WTC11 (cell line): ENCODE data around the gene HEPHL1.

Experiments used
- ATF6 ChIP-seq: sonication (generic); formaldehyde crosslinking; IDR thresholded peaks from 2 replicates; pipeline ENCODE4 v1.8.1; 2023; ENCODE audit warnings: mild to moderate bottlenecking, missing genetic modification reagents
- CTCF ChIP-seq: fragments of 200-600 bp; IDR thresholded peaks from 2 replicates; pipeline ENCODE4 v1.8.0; 2022; ENCODE audit warnings: antibody characterized with exemption
- FOXP1 ChIP-seq: sonication (generic); formaldehyde crosslinking; IDR thresholded peaks from 2 replicates; pipeline ENCODE4 v1.8.0; 2022; ENCODE audit warnings: missing genetic modification reagents, mild to moderate bottlenecking, moderate library complexity, borderline replicate concordance
- IRF1 ChIP-seq: sonication (generic); formaldehyde crosslinking; IDR thresholded peaks from 2 replicates; pipeline ENCODE4 v1.8.0; 2023; ENCODE audit warnings: missing genetic modification reagents
- KAT7 ChIP-seq: sonication (generic); formaldehyde crosslinking; IDR thresholded peaks from 2 replicates; pipeline ENCODE4 v1.8.1; 2023; ENCODE audit warnings: missing genetic modification reagents, mild to moderate bottlenecking, borderline replicate concordance
- RORB ChIP-seq: fragments of 250-450 bp; sonication (Bioruptor Pico); IDR thresholded peaks from 2 replicates; pipeline ENCODE4 v1.9.0; 2021; ENCODE audit warnings: mild to moderate bottlenecking
- SP1 ChIP-seq: sonication (generic); formaldehyde crosslinking; conservative IDR thresholded peaks from 2 replicates; pipeline ENCODE4 v1.8.1; 2022; ENCODE audit warnings: missing genetic modification reagents
- TP53 ChIP-seq: sonication (generic); formaldehyde crosslinking; IDR thresholded peaks from 2 replicates; pipeline ENCODE4 v1.8.1; 2023; ENCODE audit warnings: mild to moderate bottlenecking, missing genetic modification reagents
- USF2 ChIP-seq: sonication (generic); formaldehyde crosslinking; IDR thresholded peaks from 2 replicates; pipeline ENCODE4 v1.8.1; 2023; ENCODE audit warnings: mild to moderate bottlenecking, missing genetic modification reagents, moderate library complexity
- ZNF281 ChIP-seq: sonication (generic); formaldehyde crosslinking; IDR thresholded peaks from 2 replicates; pipeline ENCODE4 v1.8.0; 2023; ENCODE audit warnings: mild to moderate bottlenecking, missing genetic modification reagents
- TF ChIP-seq, protein P1 (sequence below): sonication (generic); formaldehyde crosslinking; IDR thresholded peaks from 2 replicates; pipeline ENCODE4 v1.8.0; 2022; ENCODE audit warnings: mild to moderate bottlenecking, missing genetic modification reagents
- TF ChIP-seq, protein P2 (sequence below): sonication (generic); formaldehyde crosslinking; IDR thresholded peaks from 2 replicates; pipeline ENCODE4 v1.8.0; 2022; ENCODE audit warnings: missing genetic modification reagents
- TF ChIP-seq, protein P3 (sequence below): sonication (generic); formaldehyde crosslinking; conservative IDR thresholded peaks from 2 replicates; pipeline ENCODE4 v1.8.1; 2023; ENCODE audit warnings: mild to moderate bottlenecking, low read depth, missing genetic modification reagents, moderate library complexity

- TF ChIP-seq CTCF (no peak), KAT7 (no peak), IRF1 (CRISPR knock-in tag) (no peak), FOXP1 (CRISPR knock-in tag) (no peak), ZNF281 (no peak), SP1 (CRISPR knock-in tag) (no peak), USF2 (CRISPR knock-in tag) (no peak), ATF6 (CRISPR knock-in tag) (no peak), RORB (CRISPR knock-in tag) (no peak), TP53 (CRISPR knock-in tag) (no peak)
- TF ChIP-seq, protein P1, sequence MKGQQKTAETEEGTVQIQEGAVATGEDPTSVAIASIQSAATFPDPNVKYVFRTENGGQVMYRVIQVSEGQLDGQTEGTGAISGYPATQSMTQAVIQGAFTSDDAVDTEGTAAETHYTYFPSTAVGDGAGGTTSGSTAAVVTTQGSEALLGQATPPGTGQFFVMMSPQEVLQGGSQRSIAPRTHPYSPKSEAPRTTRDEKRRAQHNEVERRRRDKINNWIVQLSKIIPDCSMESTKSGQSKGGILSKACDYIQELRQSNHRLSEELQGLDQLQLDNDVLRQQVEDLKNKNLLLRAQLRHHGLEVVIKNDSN, result no peak
- TF ChIP-seq, protein P2, sequence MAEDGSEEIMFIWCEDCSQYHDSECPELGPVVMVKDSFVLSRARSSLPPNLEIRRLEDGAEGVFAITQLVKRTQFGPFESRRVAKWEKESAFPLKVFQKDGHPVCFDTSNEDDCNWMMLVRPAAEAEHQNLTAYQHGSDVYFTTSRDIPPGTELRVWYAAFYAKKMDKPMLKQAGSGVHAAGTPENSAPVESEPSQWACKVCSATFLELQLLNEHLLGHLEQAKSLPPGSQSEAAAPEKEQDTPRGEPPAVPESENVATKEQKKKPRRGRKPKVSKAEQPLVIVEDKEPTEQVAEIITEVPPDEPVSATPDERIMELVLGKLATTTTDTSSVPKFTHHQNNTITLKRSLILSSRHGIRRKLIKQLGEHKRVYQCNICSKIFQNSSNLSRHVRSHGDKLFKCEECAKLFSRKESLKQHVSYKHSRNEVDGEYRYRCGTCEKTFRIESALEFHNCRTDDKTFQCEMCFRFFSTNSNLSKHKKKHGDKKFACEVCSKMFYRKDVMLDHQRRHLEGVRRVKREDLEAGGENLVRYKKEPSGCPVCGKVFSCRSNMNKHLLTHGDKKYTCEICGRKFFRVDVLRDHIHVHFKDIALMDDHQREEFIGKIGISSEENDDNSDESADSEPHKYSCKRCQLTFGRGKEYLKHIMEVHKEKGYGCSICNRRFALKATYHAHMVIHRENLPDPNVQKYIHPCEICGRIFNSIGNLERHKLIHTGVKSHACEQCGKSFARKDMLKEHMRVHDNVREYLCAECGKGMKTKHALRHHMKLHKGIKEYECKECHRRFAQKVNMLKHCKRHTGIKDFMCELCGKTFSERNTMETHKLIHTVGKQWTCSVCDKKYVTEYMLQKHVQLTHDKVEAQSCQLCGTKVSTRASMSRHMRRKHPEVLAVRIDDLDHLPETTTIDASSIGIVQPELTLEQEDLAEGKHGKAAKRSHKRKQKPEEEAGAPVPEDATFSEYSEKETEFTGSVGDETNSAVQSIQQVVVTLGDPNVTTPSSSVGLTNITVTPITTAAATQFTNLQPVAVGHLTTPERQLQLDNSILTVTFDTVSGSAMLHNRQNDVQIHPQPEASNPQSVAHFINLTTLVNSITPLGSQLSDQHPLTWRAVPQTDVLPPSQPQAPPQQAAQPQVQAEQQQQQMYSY (CRISPR knock-in tag), result no peak
- TF ChIP-seq, protein P3, sequence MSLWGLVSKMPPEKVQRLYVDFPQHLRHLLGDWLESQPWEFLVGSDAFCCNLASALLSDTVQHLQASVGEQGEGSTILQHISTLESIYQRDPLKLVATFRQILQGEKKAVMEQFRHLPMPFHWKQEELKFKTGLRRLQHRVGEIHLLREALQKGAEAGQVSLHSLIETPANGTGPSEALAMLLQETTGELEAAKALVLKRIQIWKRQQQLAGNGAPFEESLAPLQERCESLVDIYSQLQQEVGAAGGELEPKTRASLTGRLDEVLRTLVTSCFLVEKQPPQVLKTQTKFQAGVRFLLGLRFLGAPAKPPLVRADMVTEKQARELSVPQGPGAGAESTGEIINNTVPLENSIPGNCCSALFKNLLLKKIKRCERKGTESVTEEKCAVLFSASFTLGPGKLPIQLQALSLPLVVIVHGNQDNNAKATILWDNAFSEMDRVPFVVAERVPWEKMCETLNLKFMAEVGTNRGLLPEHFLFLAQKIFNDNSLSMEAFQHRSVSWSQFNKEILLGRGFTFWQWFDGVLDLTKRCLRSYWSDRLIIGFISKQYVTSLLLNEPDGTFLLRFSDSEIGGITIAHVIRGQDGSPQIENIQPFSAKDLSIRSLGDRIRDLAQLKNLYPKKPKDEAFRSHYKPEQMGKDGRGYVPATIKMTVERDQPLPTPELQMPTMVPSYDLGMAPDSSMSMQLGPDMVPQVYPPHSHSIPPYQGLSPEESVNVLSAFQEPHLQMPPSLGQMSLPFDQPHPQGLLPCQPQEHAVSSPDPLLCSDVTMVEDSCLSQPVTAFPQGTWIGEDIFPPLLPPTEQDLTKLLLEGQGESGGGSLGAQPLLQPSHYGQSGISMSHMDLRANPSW (CRISPR knock-in tag), result no peak
Measured at GRCh38 chr11:94043241-94043640, 22.1 kb downstream of the HEPHL1 start.
